GM12801 (cell line): ENCODE measurements around the gene PEAK3.

Experiments
- CTCF ChIP-seq: IDR thresholded peaks from one replicate; pipeline ENCODE4 v1.5.1; 2011; ENCODE audit warnings: control low read depth; ENCODE audit not compliant: insufficient read length; ENCODE audit errors: extremely low read depth

Gene PEAK3

GRCh38 chr19:2306281-2306806, 24.4 kb upstream of the PEAK3 start:
- no peak for TF ChIP-seq CTCF

- no peak for TF ChIP-seq CTCF
These were observed 23.7 kb upstream of the PEAK3 start for GRCh38 chr19:2305452-2306280.

DNA sequence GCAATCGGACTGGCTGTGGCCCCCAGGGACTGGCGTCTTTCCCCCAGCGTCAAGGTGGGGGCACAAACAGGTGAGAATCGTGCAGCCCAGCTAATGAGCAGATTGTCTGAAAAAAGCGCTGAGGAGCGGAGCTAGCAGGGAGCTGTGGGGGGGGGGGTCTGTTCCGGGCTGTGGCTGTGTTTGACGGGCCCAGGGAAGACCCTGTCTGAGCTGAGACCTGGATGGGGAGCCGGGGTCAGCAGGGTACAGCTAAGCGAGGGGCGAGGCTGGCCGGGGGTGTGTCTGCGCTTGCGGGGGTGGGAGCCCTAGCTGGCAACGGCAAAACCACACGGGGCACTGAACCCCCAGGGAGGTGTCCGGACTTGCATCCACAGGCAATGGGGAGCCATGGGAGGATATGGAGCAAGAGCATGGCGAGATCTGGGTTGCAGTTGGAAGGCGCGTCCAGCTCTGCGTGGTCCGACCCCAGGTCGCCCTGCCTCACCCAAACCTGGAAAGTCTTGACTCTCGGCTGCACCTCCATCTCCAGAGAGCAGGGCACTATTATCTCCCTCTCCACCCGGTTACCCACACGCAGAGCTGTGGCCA, 21.3 kb upstream of the PEAK3 start:
- TF ChIP-seq CTCF: no peak

DNA sequence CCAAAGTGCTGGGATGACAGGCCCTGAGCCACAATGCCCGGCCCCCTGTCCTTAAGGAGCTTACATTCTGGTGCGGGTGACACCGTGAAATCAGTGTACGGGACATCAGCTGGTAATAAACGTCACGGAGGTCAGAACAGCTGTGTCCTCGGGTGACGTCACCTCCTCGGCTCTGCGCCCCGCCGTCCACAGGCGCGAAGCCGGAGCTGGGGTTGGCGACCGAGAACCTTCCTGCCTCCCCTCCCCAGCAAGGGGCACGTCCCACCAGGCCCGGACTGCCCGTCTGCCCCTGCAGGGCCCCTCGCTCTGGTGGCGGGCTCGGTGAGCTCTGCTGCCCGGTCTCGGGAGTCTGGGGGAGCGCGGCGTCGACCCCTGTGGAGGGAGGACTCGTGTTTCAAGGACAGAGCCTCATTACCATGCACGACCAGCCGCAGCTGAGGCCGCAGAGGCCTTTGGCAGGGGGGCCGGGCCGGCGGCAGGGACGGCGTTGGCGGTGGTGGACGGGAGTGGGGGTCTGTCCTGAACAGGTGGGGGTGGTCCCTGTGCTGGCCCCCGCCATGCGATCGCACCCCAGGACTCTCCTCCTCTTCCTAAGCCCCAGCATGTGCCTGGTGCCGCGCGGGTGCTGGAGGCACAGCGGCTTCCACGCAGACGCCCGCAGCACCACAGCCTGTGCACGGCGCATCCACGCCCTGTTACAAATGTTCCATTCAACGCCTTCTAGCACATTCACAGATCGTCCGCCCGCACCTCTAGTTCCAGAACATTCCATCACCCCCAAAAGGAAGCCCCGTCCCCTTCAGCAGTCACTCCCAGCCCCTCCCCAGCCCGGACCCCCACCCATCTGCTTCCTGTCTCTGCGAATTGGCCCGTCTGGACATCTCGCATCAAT, 20.6 kb upstream of the PEAK3 start:
- no peak for TF ChIP-seq CTCF

DNA sequence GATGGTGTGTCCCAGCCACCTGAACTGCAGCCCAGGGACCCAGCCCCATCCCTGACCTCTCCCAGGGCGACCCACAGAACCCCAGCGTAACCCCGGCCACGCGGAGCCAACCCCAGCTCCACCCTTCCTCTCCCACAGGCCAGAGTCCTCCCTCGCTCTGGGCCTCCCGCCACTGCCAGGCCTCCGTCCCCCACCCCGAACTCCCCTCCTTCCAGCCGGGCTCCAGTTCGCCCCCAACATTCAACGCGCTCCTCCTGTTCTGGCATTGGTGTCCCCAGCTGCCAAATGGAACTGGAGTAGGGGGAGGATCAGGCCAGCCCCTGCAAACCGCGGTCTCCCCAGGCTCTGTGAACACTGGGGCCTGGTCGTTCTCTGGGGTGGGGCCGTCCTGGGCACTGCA, 18.6 kb upstream of the PEAK3 start:
- TF ChIP-seq CTCF: no peak

- TF ChIP-seq CTCF: no peak
These were observed 14.2 kb upstream of the PEAK3 start for GRCh38 chr19:2296141-2296540.
